ENCODE results near the gene RRM2.
A peak's percentile ranks its signal among the peaks of the same experiment; 100 is the strongest.
"Not testable (repeated sequence)": the region's sequence is repeated elsewhere in the genome, so short reads cannot be mapped to it uniquely, and the experiment has no call there.

RRM2 gene

GRCh38 chr2:10132596-10132995 is 10.1 kb downstream of the RRM2 start:
- DNase-seq, result no peak

GRCh38 chr2:10132996-10133647 is 10.6 kb downstream of the RRM2 start:
- DNase-seq, result no peak

- DNase-seq, result no peak
Observed at GRCh38 chr2:10135296-10136089, 13.0 kb downstream of the RRM2 start.

GRCh38 chr2:10136101-10136934 is 13.8 kb downstream of the RRM2 start:
- DNase-seq, result no peak

- no peak for DNase-seq
Observed at GRCh38 chr2:10137053-10137843, 14.7 kb downstream of the RRM2 start.

- DNase-seq, result no peak
Observed at GRCh38 chr2:10139536-10139935, 17.0 kb downstream of the RRM2 start.

- DNase-seq, result no peak
Observed at GRCh38 chr2:10140841-10141610, 18.5 kb downstream of the RRM2 start.

GRCh38 chr2:10141736-10142639 is 19.4 kb downstream of the RRM2 start:
- peak; percentile 54 for DNase-seq

- no peak for DNase-seq
Observed at GRCh38 chr2:10142640-10142965, 20.1 kb downstream of the RRM2 start.

GRCh38 chr2:10144771-10145518 is 22.4 kb downstream of the RRM2 start:
- DNase-seq, result no peak

GRCh38 chr2:10145519-10146357 is 23.2 kb downstream of the RRM2 start:
- DNase-seq, result no peak

GRCh38 chr2:10146366-10147005 is 23.9 kb downstream of the RRM2 start:
- DNase-seq, result no peak

- not testable (repeated sequence) for DNase-seq
Observed at GRCh38 chr2:10147050-10147660, 24.6 kb downstream of the RRM2 start.

GRCh38 chr2:10148268-10148667 is 25.7 kb downstream of the RRM2 start:
- no peak for DNase-seq

- DNase-seq, result no peak
Observed at GRCh38 chr2:10149635-10150034, 27.1 kb downstream of the RRM2 start.

GRCh38 chr2:10150436-10150835 is 27.9 kb downstream of the RRM2 start:
- DNase-seq, result peak; percentile 16

- no peak for DNase-seq
Observed at GRCh38 chr2:10151462-10151861, 28.9 kb downstream of the RRM2 start.

GRCh38 chr2:10157293-10157692 is 34.8 kb downstream of the RRM2 start:
- DNase-seq, result no peak

Measured in CD4-positive, alpha-beta T cell treated with Interleukin-17A for 4 hours (primary cell).